AG04449 (cell line): ENCODE data around the gene BEND3.

ENCODE experiments used
- CTCF ChIA-PET: fragments of 350-600 bp; formaldehyde crosslinking; extraction: SDS; loops from one replicate; lab custom pipeline; 2021; ENCODE audit warnings: antibody characterized with exemption; lab: Yijun Ruan, JAX
- POLR2A ChIA-PET: fragments of 400-600, 350-600 bp; formaldehyde crosslinking; extraction: SDS; loops from one replicate; lab custom pipeline; 2020; ENCODE audit warnings: antibody characterized with exemption, inconsistent platforms; lab: Yijun Ruan, JAX
- DNase-seq: peaks from one replicate; pipeline ENCODE4 v3.0.0-alpha.2; 2010; ENCODE audit warnings: low read depth, low spot score
- H3K4me3 ChIP-seq: 2 replicates; pipeline ENCODE4 v1.5.1; 2011; ENCODE audit warnings: low read depth, mild to moderate bottlenecking, control low read depth, low read length
- CTCF ChIP-seq: IDR thresholded peaks from one replicate; pipeline ENCODE4 v1.5.1; 2011; ENCODE audit warnings: mild to moderate bottlenecking, moderate library complexity, low read length, control low read depth, inconsistent platforms; ENCODE audit not compliant: insufficient read depth; ENCODE audit errors: missing control alignments

The BEND3 gene

DNA sequence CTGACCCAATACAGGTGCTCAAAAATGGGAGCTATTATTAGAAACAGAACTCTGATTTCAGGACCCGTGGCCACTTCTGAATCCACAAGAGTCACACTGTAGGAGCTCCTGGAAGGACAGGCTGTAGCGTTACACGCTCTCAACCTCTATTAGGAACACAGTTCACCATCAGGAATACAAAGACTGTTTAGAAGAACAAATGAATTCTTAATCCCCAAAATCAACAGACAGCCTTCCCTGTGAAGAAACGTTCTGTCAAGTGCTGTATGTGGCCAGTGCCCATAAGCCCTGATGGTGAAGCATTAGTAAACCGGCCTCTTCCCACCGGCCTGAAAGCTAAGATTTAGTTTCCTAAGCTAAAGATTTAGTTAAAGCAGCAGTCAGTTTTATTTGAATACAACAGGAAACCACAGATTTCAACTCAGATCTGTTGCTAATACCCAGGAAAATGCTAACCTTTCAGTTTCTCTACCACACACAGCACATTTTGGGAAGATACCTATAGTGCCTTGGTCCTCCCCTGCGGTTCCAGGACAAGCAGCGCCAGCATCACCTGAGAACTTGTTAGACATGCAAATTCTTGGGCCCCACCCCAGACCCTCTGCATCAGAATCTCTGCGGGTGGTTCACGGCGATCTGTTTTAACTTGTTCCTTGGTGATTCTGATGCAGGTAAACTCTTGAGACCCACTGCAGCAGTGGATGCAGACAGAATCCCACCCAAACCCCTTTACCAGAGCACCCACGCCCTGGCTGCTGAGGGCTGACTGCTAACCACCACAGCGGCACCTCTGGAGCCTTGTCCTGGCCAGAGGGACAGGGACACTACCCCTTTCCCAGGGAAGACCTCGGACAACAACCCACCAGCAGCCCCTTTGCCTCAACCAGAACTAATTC, 53.9 kb downstream of the BEND3 start:
- no peak for DNase-seq
- POLR2A ChIA-PET, result no interaction called here
- no peak overlapping the region for H3K4me3 ChIP-seq
- no peak for TF ChIP-seq CTCF
- CTCF ChIA-PET, result interaction anchor here (1.0 to 1.4 kb wide), 3 partner anchors 9 to 53 kb away, joined by 3 to 6 read pairs (median 6); partner anchors contain the start of gene MTRES1

DNA sequence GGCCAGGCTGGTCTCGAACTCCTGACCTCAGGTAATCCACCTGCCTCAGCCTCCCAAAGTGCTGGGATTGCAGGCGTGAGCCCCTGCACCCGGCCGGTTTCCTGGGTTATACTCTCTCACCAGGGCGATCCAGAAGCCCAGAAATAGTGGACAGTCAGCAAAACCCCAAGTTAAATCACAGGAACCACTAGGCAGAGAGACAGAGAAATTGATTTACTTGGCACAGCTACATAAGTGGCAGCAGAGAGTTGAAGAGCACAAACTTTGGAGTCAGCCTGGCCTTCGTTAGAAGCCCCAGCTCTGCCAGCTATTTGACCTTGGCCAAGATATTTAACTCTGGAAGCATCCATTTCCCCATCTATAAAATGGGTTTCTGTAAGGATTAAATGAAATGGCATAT, 54.6 kb downstream of the BEND3 start:
- no peak overlapping the region for H3K4me3 ChIP-seq
- DNase-seq, result no peak
- ChIA-PET POLR2A (no interaction called here), CTCF (interaction anchor here (0.9 to 1.4 kb wide), 4 partner anchors 10 to 53 kb away, joined by 3 to 6 read pairs (median 5); partner anchors contain the start of gene MTRES1)
- no peak for TF ChIP-seq CTCF

- DNase-seq, result no peak
- no peak for TF ChIP-seq CTCF
- CTCF ChIA-PET, result interaction anchor here (0.9 kb wide), 1 partner anchor 17 kb away, joined by 4 read pairs; no protein-coding TSS in a partner anchor
- POLR2A ChIA-PET, result no interaction called here
- no peak overlapping the region for H3K4me3 ChIP-seq
Measured at GRCh38 chr6:107059606-107060005, 55.7 kb downstream of the BEND3 start.

- ChIA-PET POLR2A (no interaction called here), CTCF (interaction anchor here (1.2 kb wide), 1 partner anchor 56 kb away, joined by 3 read pairs; no protein-coding TSS in a partner anchor)
- no peak for TF ChIP-seq CTCF
- no peak overlapping the region for H3K4me3 ChIP-seq
- DNase-seq, result no peak
Measured at GRCh38 chr6:107057679-107058078, 57.6 kb downstream of the BEND3 start.

DNA sequence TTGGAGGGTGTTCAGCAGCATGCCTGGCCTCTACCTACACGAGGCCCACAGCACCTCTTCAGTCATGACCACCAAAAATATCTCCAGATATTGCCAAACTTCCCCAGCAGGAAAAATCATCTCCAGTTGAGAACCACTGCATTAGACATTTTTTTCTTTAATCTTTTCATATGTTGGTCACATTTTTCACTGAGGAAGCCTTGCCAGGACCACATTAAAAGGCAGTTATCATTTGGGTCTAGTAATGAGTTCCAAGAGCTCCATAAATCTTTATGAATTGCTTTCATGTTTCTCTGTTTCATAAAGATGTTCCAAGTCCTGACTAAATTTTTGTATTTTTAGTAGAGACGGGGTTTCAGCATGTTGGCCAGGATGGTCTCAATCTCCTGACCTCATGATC, 58.5 kb downstream of the BEND3 start:
- CTCF ChIA-PET, result interaction anchor here (1.0 kb wide), 1 partner anchor 29 kb away, joined by 3 read pairs; the partner anchor contains the start of gene MTRES1
- POLR2A ChIA-PET, result no interaction called here
- no peak overlapping the region for H3K4me3 ChIP-seq
- no peak for DNase-seq
- TF ChIP-seq CTCF, result no peak

- ChIA-PET CTCF (no interaction called here), POLR2A (no interaction called here)
- DNase-seq, result no peak
- TF ChIP-seq CTCF, result no peak
- no peak overlapping the region for H3K4me3 ChIP-seq
Measured at GRCh38 chr6:107047807-107048206, 67.5 kb downstream of the BEND3 start.
